H9 (cell line): ENCODE data around the gene HEATR1. TPM values are rescaled to one million over a fixed set of nuclear protein-coding genes. Genes with fewer than 3 reads are reported as not detected.

ENCODE experiments used
- DNase-seq: peaks from one replicate; pipeline ENCODE4 v3.0.0-alpha.2; 2017
- H2AFZ ChIP-seq: one replicate; pipeline ENCODE4 v1.6.1; 2013; ENCODE audit warnings: mild to moderate bottlenecking, low read length, control low read depth, moderate library complexity
- H2AK5ac ChIP-seq: 2 replicates; pipeline ENCODE4 v1.6.1; 2013; ENCODE audit warnings: low read length, control low read depth, mixed read lengths; ENCODE audit not compliant: insufficient read length
- H2BK120ac ChIP-seq: one replicate; pipeline ENCODE4 v1.6.1; 2013; ENCODE audit warnings: low read depth, mild to moderate bottlenecking, low read length, control low read depth, inconsistent platforms; ENCODE audit not compliant: poor library complexity, severe bottlenecking
- H2BK12ac ChIP-seq: 2 replicates; pipeline ENCODE4 v1.6.1; 2013; ENCODE audit warnings: low read length, control low read depth, mixed read lengths, low read depth; ENCODE audit not compliant: insufficient read length
- H2BK15ac ChIP-seq: 2 replicates; pipeline ENCODE4 v1.6.1; 2013; ENCODE audit warnings: low read depth, low read length, control low read depth
- H2BK20ac ChIP-seq: one replicate; pipeline ENCODE4 v1.6.1; 2013; ENCODE audit warnings: low read depth, mild to moderate bottlenecking, low read length, control low read depth, inconsistent platforms; ENCODE audit not compliant: poor library complexity, severe bottlenecking
- H2BK5ac ChIP-seq: 2 replicates; pipeline ENCODE4 v1.6.1; 2013; ENCODE audit warnings: low read length, control low read depth, mixed read lengths; ENCODE audit not compliant: insufficient read length
- H3K14ac ChIP-seq: 2 replicates; pipeline ENCODE4 v1.6.1; 2013; ENCODE audit warnings: low read length, control low read depth; ENCODE audit not compliant: insufficient read depth
- H3K18ac ChIP-seq: 2 replicates; pipeline ENCODE4 v1.6.1; 2013; ENCODE audit warnings: low read depth, mild to moderate bottlenecking, mixed read lengths, low read length, control low read depth; ENCODE audit not compliant: insufficient read length
- H3K23ac ChIP-seq: 2 replicates; pipeline ENCODE4 v1.6.1; 2013; ENCODE audit warnings: low read length, control low read depth, mixed read lengths, low read depth; ENCODE audit not compliant: insufficient read length
- H3K23me2 ChIP-seq: 2 replicates; pipeline ENCODE4 v1.6.1; 2013; ENCODE audit warnings: low read depth, mild to moderate bottlenecking, mixed read lengths, low read length, control low read depth; ENCODE audit not compliant: insufficient read length, poor library complexity, severe bottlenecking
- H3K27ac ChIP-seq: 2 replicates; pipeline ENCODE4 v1.5.1; 2013; ENCODE audit warnings: low read length, control low read depth, mixed read lengths, low read depth; ENCODE audit not compliant: insufficient read length
- H3K27me3 ChIP-seq: 2 replicates; pipeline ENCODE4 v1.6.1; 2013; ENCODE audit warnings: low read length, control low read depth, inconsistent platforms; ENCODE audit not compliant: insufficient read depth
- H3K4ac ChIP-seq: 2 replicates; pipeline ENCODE4 v1.6.1; 2013; ENCODE audit warnings: low read depth, mild to moderate bottlenecking, control low read depth, inconsistent platforms, low read length, moderate library complexity
- H3K4me1 ChIP-seq: 2 replicates; pipeline ENCODE4 v1.6.1; 2013; ENCODE audit warnings: low read length, control low read depth, inconsistent platforms; ENCODE audit not compliant: insufficient read depth
- H3K4me2 ChIP-seq: 2 replicates; pipeline ENCODE4 v1.6.1; 2013; ENCODE audit warnings: low read length, control low read depth, mixed read lengths; ENCODE audit not compliant: insufficient read length, insufficient read depth
- H3K56ac ChIP-seq: 2 replicates; pipeline ENCODE4 v1.6.1; 2013; ENCODE audit warnings: low read depth, mild to moderate bottlenecking, mixed read lengths, low read length, control low read depth; ENCODE audit not compliant: insufficient read length
- H3K79me1 ChIP-seq: 2 replicates; pipeline ENCODE4 v1.6.1; 2013; ENCODE audit warnings: low read depth, mild to moderate bottlenecking, moderate library complexity, low read length, control low read depth, inconsistent platforms; ENCODE audit not compliant: insufficient read depth, poor library complexity, severe bottlenecking
- H3K79me2 ChIP-seq: 2 replicates; pipeline ENCODE4 v1.6.1; 2013; ENCODE audit warnings: low read length, control low read depth, inconsistent platforms; ENCODE audit not compliant: insufficient read depth
- H3K9ac ChIP-seq: 2 replicates; pipeline ENCODE4 v1.6.1; 2013; ENCODE audit warnings: low read length, control low read depth, mixed read lengths; ENCODE audit not compliant: insufficient read length; ENCODE audit errors: extremely low read depth
- H3K9me3 ChIP-seq: one replicate; pipeline ENCODE4 v1.6.1; 2013; ENCODE audit warnings: low read depth, low read length, inconsistent platforms; ENCODE audit not compliant: control insufficient read depth
- H3T11ph ChIP-seq: one replicate; pipeline ENCODE4 v1.6.1; 2013; ENCODE audit warnings: mild to moderate bottlenecking, low read length, control low read depth, inconsistent platforms
- H4K20me1 ChIP-seq: one replicate; pipeline ENCODE4 v1.6.1; 2013; ENCODE audit not compliant: control insufficient read depth, insufficient read length, insufficient read depth
- H4K5ac ChIP-seq: 2 replicates; pipeline ENCODE4 v1.6.1; 2013; ENCODE audit warnings: low read depth, mild to moderate bottlenecking, mixed read lengths, low read length, control low read depth; ENCODE audit not compliant: insufficient read length
- H4K8ac ChIP-seq: replicated peaks from 2 replicates; pipeline ENCODE4 v1.6.1; 2013; ENCODE audit warnings: low read length, control low read depth, mixed read lengths, low read depth; ENCODE audit not compliant: insufficient read length
- H4K91ac ChIP-seq: 2 replicates; pipeline ENCODE4 v1.6.1; 2013; ENCODE audit warnings: low read depth, mild to moderate bottlenecking, moderate library complexity, mixed read lengths, low read length, control low read depth; ENCODE audit not compliant: insufficient read length
- H3K27ac Mint-ChIP-seq, 3 experiments: 2 replicates in 2 of 3; 3 replicates in 1 of 3; pipeline ENCODE4 v1.8.0; 2020 to 2021; ENCODE audit warnings: mixed read lengths in 3 of 3, mild to moderate bottlenecking in 1 of 3, moderate library complexity in 1 of 3
- H3K27me3 Mint-ChIP-seq: 2 replicates; pipeline ENCODE4 v1.8.0; 2021; ENCODE audit warnings: low read depth, mild to moderate bottlenecking, moderate library complexity, mixed read lengths
- H3K36me3 Mint-ChIP-seq, 3 experiments: 2 replicates in 2 of 3; 3 replicates in 1 of 3; pipeline ENCODE4 v1.8.0; 2020 to 2021; ENCODE audit warnings: low read depth in 3 of 3, mixed read lengths in 3 of 3; ENCODE audit not compliant: insufficient read depth in 1 of 3
- H3K4me1 Mint-ChIP-seq, 2 experiments: 2 replicates each; pipeline ENCODE4 v1.8.0; 2020; ENCODE audit warnings: mixed read lengths in 2 of 2
- H3K4me3 Mint-ChIP-seq, 2 experiments: 2 replicates in 1 of 2; 3 replicates in 1 of 2; pipeline ENCODE4 v1.8.0; 2020 to 2021; ENCODE audit warnings: mild to moderate bottlenecking in 2 of 2, mixed read lengths in 2 of 2, moderate library complexity in 1 of 2
- H3K9me3 Mint-ChIP-seq, 2 experiments: 2 replicates in 1 of 2; 3 replicates in 1 of 2; pipeline ENCODE4 v1.8.0; 2020; ENCODE audit warnings: mild to moderate bottlenecking in 2 of 2, mixed read lengths in 2 of 2, moderate library complexity in 1 of 2
- WGBS: extraction: QIAGEN DNeasy Blood & Tissue Kit; methylation state at CpG from one replicate; pipeline ENCODE4 v1.1.7; 2013; ENCODE audit warnings: missing lambda C conversion rate, low lambda C conversion rate, mixed read lengths; ENCODE audit not compliant: insufficient read length; ENCODE audit errors: extremely low coverage; 5-methylcytosine and 5-hydroxymethylcytosine counted together
- total RNA-seq: library from RNA; stranded (reverse); gene quantifications from 2 replicates; pipeline ENCODE4 v1.2.1, GENCODE V29; 2021
- TF ChIP-seq, protein P1 (sequence below): fragments of 200-600 bp; sonication (generic); conservative IDR thresholded peaks from 3 replicates; pipeline ENCODE4 v1.8.0; 2021; ENCODE audit warnings: antibody characterized with exemption, mild to moderate bottlenecking

HEATR1 gene
- total RNA-seq, 1 experiment from 2014 or later = 88.2 TPM

DNA sequence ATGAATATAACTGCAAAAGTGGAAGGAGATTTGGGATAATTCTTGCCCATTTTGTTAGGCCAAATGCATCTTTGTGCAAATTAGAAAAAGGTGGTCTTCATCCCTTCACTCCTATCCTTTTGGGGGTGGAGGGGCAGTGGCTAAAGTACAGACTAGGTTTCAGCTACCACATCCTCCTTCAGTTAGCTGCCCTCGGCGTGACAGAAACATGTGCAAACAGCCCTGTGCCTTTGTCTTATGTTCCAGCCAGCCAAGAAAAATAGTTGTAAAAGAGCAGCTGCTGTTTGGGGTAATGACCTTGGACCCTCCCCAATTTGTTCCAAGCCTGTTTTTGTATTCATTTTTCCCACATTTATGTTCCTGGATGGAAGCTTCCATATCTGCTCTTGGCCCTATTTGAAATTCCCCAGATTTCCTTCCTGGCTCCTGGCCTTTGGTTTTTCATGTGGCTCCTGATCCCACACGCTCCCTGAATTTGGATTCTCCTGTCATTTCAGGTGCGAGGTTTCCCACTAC, 88.8 kb downstream of the HEATR1 start:
- Histone ChIP-seq H3K23me2 (no peaks in the 10 kb centered on the region), H3K9me3 (no peaks in the 10 kb centered on the region), H3K4me1 (no peaks in the 10 kb centered on the region), H3K56ac (no peak overlapping the region), H4K5ac (no peak overlapping the region), H3K27ac (no peak overlapping the region), H3K14ac (no peak overlapping the region), H2BK12ac (no peak overlapping the region), H3K4ac (no peak overlapping the region), H3K79me2 (no peaks in the 10 kb centered on the region), H2BK5ac (no peak overlapping the region), H4K20me1 (no peaks in the 10 kb centered on the region), H2AFZ (no peak overlapping the region), H4K8ac (no peak overlapping the region), H2BK120ac (no peak overlapping the region), H3K9ac (no peak overlapping the region), H2BK15ac (no peak overlapping the region), H2BK20ac (no peak overlapping the region), H3K23ac (no peak overlapping the region), H2AK5ac (no peak overlapping the region), H4K91ac (no peak overlapping the region), H3K79me1 (no peaks in the 10 kb centered on the region), H3K4me2 (no peak overlapping the region), H3K27me3 (no peaks in the 10 kb centered on the region), H3T11ph (no peak overlapping the region), H3K18ac (no peak overlapping the region)
- no peaks in the 10 kb centered on the region for H3K27me3 Mint-ChIP-seq
- peaks cover 12 to 13% of the 10 kb centered on the region in 2 experiments for H3K4me1 Mint-ChIP-seq
- no peaks in the 10 kb centered on the region for H3K36me3 Mint-ChIP-seq
- peak overlapping the region in 1 of 3 experiments; percentile 62; a peak in 2 of 7 replicates for H3K27ac Mint-ChIP-seq
- no CpG with 5 or more reads among the region's 4 CpGs for WGBS
- DNase-seq = no peak
- H3K9me3 Mint-ChIP-seq = no peaks in the 10 kb centered on the region
- no peak overlapping the region for H3K4me3 Mint-ChIP-seq
- TF ChIP-seq, protein P1, sequence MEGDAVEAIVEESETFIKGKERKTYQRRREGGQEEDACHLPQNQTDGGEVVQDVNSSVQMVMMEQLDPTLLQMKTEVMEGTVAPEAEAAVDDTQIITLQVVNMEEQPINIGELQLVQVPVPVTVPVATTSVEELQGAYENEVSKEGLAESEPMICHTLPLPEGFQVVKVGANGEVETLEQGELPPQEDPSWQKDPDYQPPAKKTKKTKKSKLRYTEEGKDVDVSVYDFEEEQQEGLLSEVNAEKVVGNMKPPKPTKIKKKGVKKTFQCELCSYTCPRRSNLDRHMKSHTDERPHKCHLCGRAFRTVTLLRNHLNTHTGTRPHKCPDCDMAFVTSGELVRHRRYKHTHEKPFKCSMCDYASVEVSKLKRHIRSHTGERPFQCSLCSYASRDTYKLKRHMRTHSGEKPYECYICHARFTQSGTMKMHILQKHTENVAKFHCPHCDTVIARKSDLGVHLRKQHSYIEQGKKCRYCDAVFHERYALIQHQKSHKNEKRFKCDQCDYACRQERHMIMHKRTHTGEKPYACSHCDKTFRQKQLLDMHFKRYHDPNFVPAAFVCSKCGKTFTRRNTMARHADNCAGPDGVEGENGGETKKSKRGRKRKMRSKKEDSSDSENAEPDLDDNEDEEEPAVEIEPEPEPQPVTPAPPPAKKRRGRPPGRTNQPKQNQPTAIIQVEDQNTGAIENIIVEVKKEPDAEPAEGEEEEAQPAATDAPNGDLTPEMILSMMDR = no peak
